Heart left ventricle (tissue), 16 donors: ENCODE data around the gene TRAF4. TPM values are rescaled to one million over a fixed set of nuclear protein-coding genes. Genes with fewer than 3 reads are reported as not detected.
A peak's percentile ranks its signal among the peaks of the same experiment; 100 is the strongest.

Source experiments
- ATAC-seq, 4 donors: fragments of 200-7000 bp; cut with Tn5 transposase; one replicate each; pipeline ENCODE4 v1.9.1; 2020 to 2022; ENCODE audit warnings: moderate library complexity in 4 of 4, mild to moderate bottlenecking in 3 of 4, moderate number of reproducible peaks in 1 of 4
- DNase-seq, 5 donors: peaks; one replicate each; pipeline ENCODE4 v3.0.0-alpha.2; 2020
- H3K27ac ChIP-seq, 12 donors: fragments of 200-600 bp; sonication (generic) in 4 of 12; one replicate each; pipeline versions ENCODE4 v1.5.0 to v1.8.0; 2016 to 2022; ENCODE audit warnings: mild to moderate bottlenecking in 2 of 12
- H3K27me3 ChIP-seq, 9 donors: fragments of 200-600 bp; sonication (generic) in 2 of 9; one replicate each; pipeline versions ENCODE4 v1.5.1 to v1.8.0; 2016 to 2022; ENCODE audit warnings: mild to moderate bottlenecking in 3 of 9
- H3K36me3 ChIP-seq, 9 donors: fragments of 200-600 bp; sonication (generic) in 2 of 9; one replicate each; pipeline versions ENCODE4 v1.5.0 to v1.8.0; 2018 to 2022; ENCODE audit warnings: mild to moderate bottlenecking in 2 of 9
- H3K4me1 ChIP-seq, 12 donors: fragments of 200-600 bp; sonication (generic) in 4 of 12; one replicate each; pipeline versions ENCODE4 v1.5.0 to v1.8.0; 2016 to 2022; ENCODE audit warnings: mild to moderate bottlenecking in 3 of 12
- H3K4me3 ChIP-seq, 12 donors: fragments of 200-600 bp; sonication (generic) in 4 of 12; one replicate each; pipeline versions ENCODE4 v1.5.0 to v1.8.0; 2017 to 2022; ENCODE audit warnings: mild to moderate bottlenecking in 9 of 12, moderate library complexity in 4 of 12
- H3K9me3 ChIP-seq, 12 donors: fragments of 200-600 bp; sonication (generic) in 4 of 12; one replicate each; pipeline versions ENCODE4 v1.5.0 to v1.8.0; 2016 to 2022; ENCODE audit warnings: mild to moderate bottlenecking in 1 of 12
- POLR2A ChIP-seq, 2 donors: fragments of 450-650 bp; IDR thresholded peaks; one replicate each; pipeline ENCODE4 v1.6.1; 2017; ENCODE audit warnings: antibody characterized with exemption in 2 of 2, mild to moderate bottlenecking in 2 of 2, moderate library complexity in 2 of 2
- WGBS, 4 donors: extraction: QIAGEN DNeasy Blood & Tissue Kit in 2 of 4; methylation state at CpG; one replicate each; pipeline versions ENCODE4 v1.1.5 to v1.1.7; 2013 to 2018; 5-methylcytosine and 5-hydroxymethylcytosine counted together
- intact Hi-C, 10 donors: fragments of 100-400 bp; cut with DNase I; formaldehyde crosslinking; loops; one replicate each; pipeline versions ENCODE4 v1.11.1 to v1.14.2; 2022
- polyA plus RNA-seq, 2 donors: library from polyadenylated mRNA; stranded (reverse); fragments of 200-250 nt; gene quantifications; one replicate each; pipeline ENCODE4 v1.2.3, GENCODE V29; 2013
- total RNA-seq, 9 donors: library from RNA; depleted of rRNA in 2 of 9; stranded (reverse); fragments of >200 nt in 2 of 9; fragmentation: NEBNext Ultra II Directional in 3 of 9; extraction: Animal tissue kit (Norgen Biotek cat#: 25700) in 3 of 9; gene quantifications; one replicate each; pipeline versions ENCODE4 v1.1.0 to v1.2.4, GENCODE V29; 2016 to 2023
- TF ChIP-seq, protein P1 (sequence below), 12 donors: fragments of 200-600 bp; sonication (generic) in 4 of 12; IDR thresholded peaks; one replicate each; pipeline versions ENCODE4 v1.5.0 to v1.8.0; 2018 to 2022; ENCODE audit warnings: antibody characterized with exemption in 12 of 12, mild to moderate bottlenecking in 5 of 12
- donor health status: ischemic (EF 13 %, LVEDD 7.1; RV severe dilation, severe dysfunction).
- donor health status: healthy with polysubstance abuse.
- donor health status: DM: no; HTN: yes; CAD: no.
- donor health status: DM: no; HTN: no; CAD: no.
- donor health status: ischemic (EF 25% LVEDD 6.9; RV normal size, moderate dysfunction).
- donor health status: ischemic (EF 25% LVEDD 5.7; RV mildly dilated, moderate dysfunction).
- donor health status: healthy.
- donor health status: DM: yes; HTN: yes; CAD: no.
- donor health status: ischemic (EF 35%, LVEDD 5.7; RV mildly dilated, moderate dysfunction).
- donor health status: nonischemic (EF 11% LVEDD 7.7; RV severe dilation, severe dysfunction).
- donor health status: DM: yes; HTN: yes; CAD: no.
- donor health status: PGD.
- donor health status: ischemic (EF 29% LVEDD 5.4; RV normal size, mild dysfunction).
- donor health status: nonischemic (EF 23%, LVEDD 6.1; RV moderate dilation, normal function).

The TRAF4 gene
- total and polyA plus RNA-seq, 11 donors = 1.5 to 11.5 (median 2.7) TPM

DNA sequence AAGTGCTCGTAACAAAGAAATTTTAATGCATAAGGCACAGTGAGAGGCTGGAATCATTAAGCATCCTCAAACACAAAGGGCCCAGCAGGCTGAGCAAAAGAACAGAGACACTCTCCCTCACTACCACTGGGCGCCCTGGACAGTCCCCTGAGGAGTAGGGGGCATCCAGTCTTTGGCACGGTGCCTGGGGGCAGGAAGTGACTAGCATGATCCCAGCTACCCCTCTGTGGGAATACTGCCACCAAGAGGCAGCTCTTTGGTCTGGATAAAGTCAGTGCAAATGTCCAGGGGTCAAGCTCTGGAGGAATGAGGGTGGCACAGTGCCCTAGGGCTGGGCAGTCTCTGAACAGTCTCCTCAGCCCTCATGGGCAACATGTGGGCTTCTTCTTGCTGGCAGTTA is 29.5 kb upstream of the TRAF4 start:
- Histone ChIP-seq H3K4me1 (peaks cover 0 to 60% (median 30%) of the 10 kb centered on the region in 12 donors), H3K27me3 (peaks cover 0 to 18% (median 0%) of the 10 kb centered on the region in 9 donors), H3K36me3 (peaks cover 0 to 20% (median 11%) of the 10 kb centered on the region in 9 donors), H3K27ac (no peak overlapping the region), H3K4me3 (no peak overlapping the region), H3K9me3 (no peaks in the 10 kb centered on the region)
- TF ChIP-seq, protein P1, sequence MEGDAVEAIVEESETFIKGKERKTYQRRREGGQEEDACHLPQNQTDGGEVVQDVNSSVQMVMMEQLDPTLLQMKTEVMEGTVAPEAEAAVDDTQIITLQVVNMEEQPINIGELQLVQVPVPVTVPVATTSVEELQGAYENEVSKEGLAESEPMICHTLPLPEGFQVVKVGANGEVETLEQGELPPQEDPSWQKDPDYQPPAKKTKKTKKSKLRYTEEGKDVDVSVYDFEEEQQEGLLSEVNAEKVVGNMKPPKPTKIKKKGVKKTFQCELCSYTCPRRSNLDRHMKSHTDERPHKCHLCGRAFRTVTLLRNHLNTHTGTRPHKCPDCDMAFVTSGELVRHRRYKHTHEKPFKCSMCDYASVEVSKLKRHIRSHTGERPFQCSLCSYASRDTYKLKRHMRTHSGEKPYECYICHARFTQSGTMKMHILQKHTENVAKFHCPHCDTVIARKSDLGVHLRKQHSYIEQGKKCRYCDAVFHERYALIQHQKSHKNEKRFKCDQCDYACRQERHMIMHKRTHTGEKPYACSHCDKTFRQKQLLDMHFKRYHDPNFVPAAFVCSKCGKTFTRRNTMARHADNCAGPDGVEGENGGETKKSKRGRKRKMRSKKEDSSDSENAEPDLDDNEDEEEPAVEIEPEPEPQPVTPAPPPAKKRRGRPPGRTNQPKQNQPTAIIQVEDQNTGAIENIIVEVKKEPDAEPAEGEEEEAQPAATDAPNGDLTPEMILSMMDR (IDR thresholded peaks at IDR 0.05) = no peak
- no peak for TF ChIP-seq POLR2A (IDR thresholded peaks at IDR 0.05)
- DNase-seq = peak in 2 of 5 donors; percentile 32 to 54
- ATAC-seq = no peak
- intact Hi-C loops = loop anchor here in 3 of 10 donors (5.0 to 10.0 kb wide), 3 partner anchors 49 to 67 kb away; partner anchors contain the start of genes SDF2 (in 2 of the 3), SUPT6H (in 2 of the 3) and BLTP2 (in 1 of the 3)
- 92 to 100% (median 95%) methylated on average over 3 of the region's 3 CpGs for WGBS, 4 donors

DNA sequence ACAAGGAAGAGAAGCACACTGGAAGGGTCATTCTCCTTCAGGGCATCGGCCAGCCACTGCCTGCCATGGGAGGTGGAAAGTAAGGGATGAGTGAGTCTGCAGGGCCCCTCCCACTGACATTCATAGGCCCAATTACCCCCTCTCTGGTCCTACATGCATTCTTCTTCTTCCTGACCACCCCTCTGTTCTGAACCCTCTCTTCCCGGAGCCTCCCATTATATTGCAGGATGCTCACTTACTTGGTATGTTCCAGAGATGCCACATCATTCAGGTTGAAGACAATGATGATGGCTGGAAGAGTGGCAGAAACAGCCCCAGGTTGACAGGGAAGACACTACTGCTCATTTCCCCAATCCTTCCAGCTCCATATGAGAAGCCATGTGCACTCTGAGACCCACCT is 28.6 kb upstream of the TRAF4 start:
- TF ChIP-seq POLR2A (IDR thresholded peaks at IDR 0.05) = no peak
- TF ChIP-seq, protein P1 (IDR thresholded peaks at IDR 0.05) = no peak
- 95 to 98% (median 96%) methylated on average over 2 of the region's 2 CpGs for WGBS, 4 donors
- no peak for DNase-seq
- no peak overlapping the region for H3K4me3 ChIP-seq
- no peaks in the 10 kb centered on the region for H3K9me3 ChIP-seq
- H3K27ac ChIP-seq = no peak overlapping the region
- peaks cover 0 to 18% (median 0%) of the 10 kb centered on the region in 9 donors for H3K27me3 ChIP-seq
- intact Hi-C loops = loop anchor here in 2 of 10 donors (5.0 to 10.0 kb wide), 2 partner anchors 50 to 68 kb away; partner anchors contain the start of genes BLTP2 (in 1 of the 2), SDF2 (in 1 of the 2) and SUPT6H (in 1 of the 2)
- no peak for ATAC-seq
- peaks cover 0 to 56% (median 31%) of the 10 kb centered on the region in 12 donors for H3K4me1 ChIP-seq
- H3K36me3 ChIP-seq = peaks cover 0 to 20% (median 11%) of the 10 kb centered on the region in 9 donors

DNA sequence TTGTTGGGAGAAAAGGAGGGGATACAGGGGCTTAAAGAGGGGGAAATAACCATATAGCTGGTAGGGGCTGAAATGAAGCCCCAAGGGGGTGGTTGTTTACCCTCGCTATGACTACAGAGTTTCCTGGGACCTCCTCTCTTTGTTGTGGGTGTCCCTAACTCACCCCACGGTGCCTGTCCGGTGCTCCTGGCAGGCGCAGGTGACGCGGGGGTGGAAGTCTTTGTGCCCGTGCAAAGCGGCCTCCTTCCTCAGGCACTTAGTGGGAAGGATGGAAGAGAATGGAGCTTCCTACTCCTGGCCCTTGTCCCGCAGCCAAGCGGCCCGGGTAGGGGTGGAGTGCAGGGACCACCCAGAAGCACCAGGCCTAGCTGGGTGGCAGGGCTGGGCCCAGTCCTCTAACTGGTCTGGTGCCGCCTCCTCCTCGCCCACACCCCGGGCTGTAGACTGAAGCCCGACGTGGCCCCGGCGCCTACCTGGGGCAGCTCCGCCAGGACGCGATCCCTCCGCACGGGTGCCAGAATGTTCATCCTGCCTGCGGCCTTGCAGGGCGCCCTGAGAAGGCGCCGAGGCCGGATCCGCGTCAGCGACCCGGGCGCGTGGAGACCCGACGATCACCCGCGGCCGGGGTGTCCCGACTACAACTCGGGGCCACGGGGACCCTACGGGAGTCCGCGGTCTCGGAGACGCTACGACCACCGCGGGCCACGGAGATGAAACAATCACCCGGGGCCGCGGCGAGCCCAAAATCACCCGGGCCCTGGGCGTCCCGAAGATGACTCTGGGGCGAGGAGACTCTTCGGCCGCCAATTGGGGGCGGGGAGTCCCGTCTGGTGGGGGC is 26.9 kb upstream of the TRAF4 start:
- H3K4me3 ChIP-seq = peak overlapping the region; percentile 41 to 92 (median 72)
- no peaks in the 10 kb centered on the region for H3K9me3 ChIP-seq
- intact Hi-C loops = loop anchor here in 2 of 10 donors (5.0 to 10.0 kb wide), 2 partner anchors 52 to 70 kb away; partner anchors contain the start of genes BLTP2 (in 1 of the 2), SDF2 (in 1 of the 2) and SUPT6H (in 1 of the 2)
- 9 to 22% (median 13%) methylated on average over 27 to 63 of the region's 63 CpGs for WGBS, 4 donors
- peaks cover 0 to 33% (median 24%) of the 10 kb centered on the region in 9 donors for H3K36me3 ChIP-seq
- peaks cover 0 to 59% (median 41%) of the 10 kb centered on the region in 12 donors for H3K4me1 ChIP-seq
- H3K27me3 ChIP-seq = peaks cover 0 to 18% (median 0%) of the 10 kb centered on the region in 9 donors
- peak overlapping the region; percentile 66 to 96 (median 90) for H3K27ac ChIP-seq
- DNase-seq (peak in 4 of 5 donors; percentile 36 to 74 (median 49)), ATAC-seq (no peak)
- TF ChIP-seq, protein P1 (IDR thresholded peaks at IDR 0.05) = no peak
